HUES48 (cell line): ENCODE measurements around the gene EYA4.

ENCODE experiments used
- H3K27ac ChIP-seq: one replicate; pipeline ENCODE4 v1.7.0; 2013; ENCODE audit warnings: low read depth, low read length, inconsistent platforms
- H3K27me3 ChIP-seq: 2 replicates; pipeline ENCODE4 v1.6.1; 2013; ENCODE audit warnings: mild to moderate bottlenecking, low read length; ENCODE audit not compliant: control insufficient read depth, insufficient read depth
- H3K36me3 ChIP-seq: 2 replicates; pipeline ENCODE4 v1.6.1; 2013; ENCODE audit warnings: low read length; ENCODE audit not compliant: control insufficient read depth, insufficient read depth
- H3K4me1 ChIP-seq: 2 replicates; pipeline ENCODE4 v1.6.1; 2013; ENCODE audit warnings: mild to moderate bottlenecking, low read length; ENCODE audit not compliant: control insufficient read depth, insufficient read depth
- H3K4me3 ChIP-seq: 2 replicates; pipeline ENCODE4 v1.5.1; 2013; ENCODE audit warnings: mild to moderate bottlenecking, low read depth, low read length
- H3K9ac ChIP-seq: 2 replicates; pipeline ENCODE4 v1.6.1; 2013; ENCODE audit warnings: mild to moderate bottlenecking, low read depth, low read length, moderate library complexity
- H3K9me3 ChIP-seq: 2 replicates; pipeline ENCODE4 v1.6.1; 2013; ENCODE audit warnings: low read length; ENCODE audit not compliant: control insufficient read depth, insufficient read depth

EYA4 gene

GRCh38 chr6:133291671-133292070 is 50.5 kb downstream of the EYA4 start:
- H3K9ac ChIP-seq = no peak overlapping the region
- no peak overlapping the region for H3K27ac ChIP-seq
- H3K9me3 ChIP-seq = no peaks in the 10 kb centered on the region
- no peaks in the 10 kb centered on the region for H3K27me3 ChIP-seq
- no peak overlapping the region for H3K4me3 ChIP-seq
- no peaks in the 10 kb centered on the region for H3K4me1 ChIP-seq
- H3K36me3 ChIP-seq = no peaks in the 10 kb centered on the region

GRCh38 chr6:133297657-133298056 is 56.5 kb downstream of the EYA4 start:
- Histone ChIP-seq H3K36me3 (no peaks in the 10 kb centered on the region), H3K27me3 (no peaks in the 10 kb centered on the region), H3K9me3 (no peaks in the 10 kb centered on the region), H3K4me3 (no peak overlapping the region), H3K4me1 (no peaks in the 10 kb centered on the region), H3K27ac (no peak overlapping the region), H3K9ac (no peak overlapping the region)

GRCh38 chr6:133298335-133298734 is 57.2 kb downstream of the EYA4 start:
- H3K27ac ChIP-seq = no peak overlapping the region
- H3K36me3 ChIP-seq = no peaks in the 10 kb centered on the region
- no peaks in the 10 kb centered on the region for H3K9me3 ChIP-seq
- H3K4me1 ChIP-seq = no peaks in the 10 kb centered on the region
- H3K27me3 ChIP-seq = no peaks in the 10 kb centered on the region
- no peak overlapping the region for H3K4me3 ChIP-seq
- H3K9ac ChIP-seq = no peak overlapping the region

- H3K9ac ChIP-seq = no peak overlapping the region
- no peaks in the 10 kb centered on the region for H3K9me3 ChIP-seq
- H3K4me3 ChIP-seq = no peak overlapping the region
- no peaks in the 10 kb centered on the region for H3K27me3 ChIP-seq
- H3K4me1 ChIP-seq = no peaks in the 10 kb centered on the region
- no peaks in the 10 kb centered on the region for H3K36me3 ChIP-seq
- no peak overlapping the region for H3K27ac ChIP-seq
Measured at GRCh38 chr6:133298801-133299200, 57.6 kb downstream of the EYA4 start.

GRCh38 chr6:133300896-133301295 is 59.7 kb downstream of the EYA4 start:
- Histone ChIP-seq H3K27me3 (no peaks in the 10 kb centered on the region), H3K9me3 (no peaks in the 10 kb centered on the region), H3K27ac (no peak overlapping the region), H3K36me3 (no peaks in the 10 kb centered on the region), H3K4me3 (no peak overlapping the region), H3K9ac (no peak overlapping the region), H3K4me1 (no peaks in the 10 kb centered on the region)

- no peak overlapping the region for H3K27ac ChIP-seq
Measured at GRCh38 chr6:133301835-133302234, 60.7 kb downstream of the EYA4 start.

GRCh38 chr6:133306931-133307330 is 65.8 kb downstream of the EYA4 start:
- no peak overlapping the region for H3K4me3 ChIP-seq
- no peak overlapping the region for H3K27ac ChIP-seq
- no peaks in the 10 kb centered on the region for H3K36me3 ChIP-seq
- peaks cover 6% of the 10 kb centered on the region for H3K4me1 ChIP-seq
- H3K27me3 ChIP-seq = no peaks in the 10 kb centered on the region
- H3K9me3 ChIP-seq = no peaks in the 10 kb centered on the region
- no peak overlapping the region for H3K9ac ChIP-seq

More at GRCh38 chr6:133301835-133302234, 60.7 kb downstream of the EYA4 start:
- Histone ChIP-seq H3K9ac (no peak overlapping the region), H3K9me3 (no peaks in the 10 kb centered on the region), H3K4me3 (no peak overlapping the region), H3K27me3 (no peaks in the 10 kb centered on the region), H3K4me1 (no peaks in the 10 kb centered on the region), H3K36me3 (no peaks in the 10 kb centered on the region)

GRCh38 chr6:133309579-133309978 is 68.4 kb downstream of the EYA4 start:
- Histone ChIP-seq H3K27ac (no peak overlapping the region), H3K4me1 (peaks cover 22% of the 10 kb centered on the region), H3K36me3 (no peaks in the 10 kb centered on the region), H3K27me3 (no peaks in the 10 kb centered on the region), H3K9ac (no peak overlapping the region), H3K4me3 (no peak overlapping the region), H3K9me3 (no peaks in the 10 kb centered on the region)

GRCh38 chr6:133312006-133312405 is 70.8 kb downstream of the EYA4 start:
- peaks cover 22% of the 10 kb centered on the region for H3K4me1 ChIP-seq
- no peaks in the 10 kb centered on the region for H3K27me3 ChIP-seq
- H3K27ac ChIP-seq = peak overlapping the region; percentile 55
- peak overlapping the region; percentile 6; the same call in 1 of the 2 replicates for H3K4me3 ChIP-seq
- H3K9me3 ChIP-seq = no peaks in the 10 kb centered on the region
- no peaks in the 10 kb centered on the region for H3K36me3 ChIP-seq
- H3K9ac ChIP-seq = no peak overlapping the region

- H3K9ac ChIP-seq = no peak overlapping the region
- no peaks in the 10 kb centered on the region for H3K9me3 ChIP-seq
- no peak overlapping the region for H3K4me3 ChIP-seq
- H3K4me1 ChIP-seq = peaks cover 22% of the 10 kb centered on the region
- H3K27me3 ChIP-seq = no peaks in the 10 kb centered on the region
- peak overlapping the region; percentile 55 for H3K27ac ChIP-seq
- no peaks in the 10 kb centered on the region for H3K36me3 ChIP-seq
Measured at GRCh38 chr6:133313068-133313467, 71.9 kb downstream of the EYA4 start.

- no peaks in the 10 kb centered on the region for H3K27me3 ChIP-seq
- no peak overlapping the region for H3K9ac ChIP-seq
- H3K4me3 ChIP-seq = no peak overlapping the region
- H3K27ac ChIP-seq = no peak overlapping the region
- no peaks in the 10 kb centered on the region for H3K36me3 ChIP-seq
- H3K4me1 ChIP-seq = peaks cover 22% of the 10 kb centered on the region
- no peaks in the 10 kb centered on the region for H3K9me3 ChIP-seq
Measured at GRCh38 chr6:133314947-133315346, 73.8 kb downstream of the EYA4 start.

GRCh38 chr6:133315811-133316210 is 74.7 kb downstream of the EYA4 start:
- H3K27me3 ChIP-seq = no peaks in the 10 kb centered on the region
- H3K27ac ChIP-seq = no peak overlapping the region
- H3K9ac ChIP-seq = no peak overlapping the region
- H3K4me3 ChIP-seq = no peak overlapping the region
- H3K4me1 ChIP-seq = peaks cover 22% of the 10 kb centered on the region
- H3K36me3 ChIP-seq = no peaks in the 10 kb centered on the region
- H3K9me3 ChIP-seq = no peaks in the 10 kb centered on the region
